Head of caudate nucleus (tissue), 42 donors: ENCODE data around the gene GASK1A.

Experiments
- DNase-seq, 42 donors: peaks; one replicate each; pipeline versions ENCODE4 v3.0.0 to v3.0.0-alpha.2; 2020 to 2021; ENCODE audit warnings: mixed read lengths in 7 of 42
- intact Hi-C: fragments of 100-400 bp; cut with DNase I; formaldehyde crosslinking; loops from one replicate; pipeline ENCODE4 v1.15.0; 2022

Gene GASK1A

DNA sequence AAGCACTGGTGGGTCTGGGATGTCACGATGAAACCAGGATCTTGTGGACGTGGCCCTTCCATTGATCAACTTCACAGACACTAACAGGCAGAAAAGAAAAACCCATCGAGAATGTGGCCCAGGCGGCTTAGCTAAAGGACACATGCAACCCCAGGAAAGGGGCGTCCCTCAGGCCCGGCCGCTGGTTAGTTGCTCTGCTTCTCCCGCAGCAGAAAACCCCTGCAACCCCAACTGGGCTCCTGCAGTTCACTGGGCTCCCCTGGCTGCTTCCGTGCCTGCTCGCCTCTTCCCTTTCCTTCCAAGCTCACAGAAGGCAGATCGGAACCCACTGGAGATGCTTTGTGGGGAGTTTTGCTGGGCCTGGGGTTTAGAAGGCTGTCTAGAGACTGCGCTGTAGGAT lies 1.1 kb downstream of the GASK1A start:
- intact Hi-C loops, result no loop called here
- DNase-seq, result peak in 1 of 42 donors; percentile 39

DNA sequence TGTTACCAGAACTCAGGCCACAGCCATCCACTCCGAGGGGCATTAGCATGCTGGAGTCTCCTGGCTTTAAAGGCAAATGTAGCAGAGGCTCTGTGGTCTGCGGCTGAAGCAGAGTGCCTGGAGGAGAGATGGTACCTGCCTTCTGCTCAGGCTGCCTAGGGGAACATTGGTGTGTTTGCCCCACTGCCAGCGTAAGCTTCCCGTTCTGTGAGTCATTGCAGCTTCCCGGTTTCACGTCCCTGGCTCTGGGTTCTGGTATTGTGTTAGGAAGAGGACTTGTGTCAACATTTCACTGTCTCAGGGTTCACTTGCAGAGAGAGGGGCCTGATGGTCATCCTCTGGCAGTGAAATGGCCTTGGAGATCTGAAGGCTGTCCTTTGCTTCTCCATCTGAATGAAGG lies 1.8 kb downstream of the GASK1A start:
- intact Hi-C loops, result no loop called here
- DNase-seq, result peak in 8 of 42 donors; percentile 14 to 69 (median 33)

DNA sequence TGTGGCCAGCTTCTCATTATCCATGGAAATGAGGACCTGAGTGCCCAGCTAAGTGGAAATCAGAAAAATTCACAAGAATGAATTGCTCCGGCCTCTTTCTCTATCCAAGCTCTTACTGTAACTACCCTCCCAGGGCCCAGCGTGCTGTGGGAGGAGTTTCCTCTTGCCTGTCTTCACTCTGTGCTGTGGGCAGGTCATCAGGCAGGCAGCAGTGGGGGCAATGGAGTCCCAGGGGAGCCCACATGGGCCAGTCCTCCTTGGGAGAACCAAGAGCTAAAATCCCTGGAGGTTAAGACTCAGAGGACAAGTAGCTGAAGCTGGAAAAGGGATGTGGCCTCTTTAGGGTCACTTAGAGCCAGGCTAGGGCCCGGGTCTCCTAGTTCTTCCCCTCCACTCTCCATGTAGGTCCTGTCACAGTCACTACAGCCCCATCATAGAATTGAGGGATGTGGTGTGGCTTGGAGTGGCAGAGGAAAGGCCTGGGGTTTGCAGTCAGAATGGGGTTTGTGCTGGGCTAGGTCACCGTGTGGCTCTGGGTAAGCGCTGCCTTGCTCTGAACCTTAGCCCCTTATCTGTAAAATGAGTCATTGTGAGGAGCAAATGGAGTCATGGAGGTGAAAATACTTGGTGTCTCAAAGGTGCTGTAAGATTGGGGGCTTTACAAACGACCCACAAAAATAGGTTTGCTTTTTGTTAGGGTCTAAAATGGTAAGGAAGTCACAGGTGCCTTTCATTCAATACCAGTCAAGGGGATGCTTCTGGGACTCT lies 3.7 kb downstream of the GASK1A start:
- intact Hi-C loops, result no loop called here
- peak in 3 of 42 donors; percentile 6 to 41 (median 36) for DNase-seq

DNA sequence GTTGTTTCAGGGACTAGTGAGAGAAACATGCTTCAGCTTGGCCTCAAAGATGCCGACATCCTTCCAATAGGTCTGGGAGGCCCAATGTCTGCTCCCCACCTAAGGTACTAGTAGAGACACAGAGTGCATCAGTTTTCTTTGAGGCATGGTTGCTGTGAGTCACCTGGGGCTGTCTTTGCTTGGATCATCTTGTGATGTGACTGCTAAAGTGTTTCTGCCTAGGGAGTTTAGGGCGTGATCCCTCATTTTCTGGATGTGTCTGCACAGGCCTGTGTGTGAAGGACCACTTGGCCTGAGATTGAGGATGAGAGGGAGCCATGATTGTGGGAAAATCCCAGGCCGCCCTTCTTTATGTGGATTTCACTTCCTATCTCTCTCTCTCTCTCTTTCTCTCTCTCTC lies 4.8 kb downstream of the GASK1A start:
- intact Hi-C loops, result no loop called here
- no peak for DNase-seq

DNA sequence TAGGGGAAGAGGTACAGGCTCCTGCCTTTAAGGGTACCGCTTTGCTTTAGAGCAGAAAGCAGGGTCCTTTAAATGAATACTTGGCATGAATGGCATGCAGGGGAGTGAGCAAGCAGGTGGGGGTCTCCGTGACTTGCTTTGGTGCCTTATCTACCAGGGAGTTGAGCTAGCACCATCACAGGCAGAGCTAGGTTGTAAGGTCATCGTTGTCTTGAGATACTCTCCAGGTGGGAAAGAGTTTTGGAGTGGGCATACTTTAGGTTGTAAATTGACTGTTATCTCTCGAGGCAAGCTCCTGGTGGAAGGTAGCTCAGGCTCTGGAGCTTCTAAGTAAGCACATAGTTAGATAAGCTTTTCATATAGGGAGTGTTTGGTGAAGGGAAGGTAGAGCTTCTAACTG lies 5.6 kb downstream of the GASK1A start:
- intact Hi-C loops, result no loop called here
- DNase-seq, result no peak

DNA sequence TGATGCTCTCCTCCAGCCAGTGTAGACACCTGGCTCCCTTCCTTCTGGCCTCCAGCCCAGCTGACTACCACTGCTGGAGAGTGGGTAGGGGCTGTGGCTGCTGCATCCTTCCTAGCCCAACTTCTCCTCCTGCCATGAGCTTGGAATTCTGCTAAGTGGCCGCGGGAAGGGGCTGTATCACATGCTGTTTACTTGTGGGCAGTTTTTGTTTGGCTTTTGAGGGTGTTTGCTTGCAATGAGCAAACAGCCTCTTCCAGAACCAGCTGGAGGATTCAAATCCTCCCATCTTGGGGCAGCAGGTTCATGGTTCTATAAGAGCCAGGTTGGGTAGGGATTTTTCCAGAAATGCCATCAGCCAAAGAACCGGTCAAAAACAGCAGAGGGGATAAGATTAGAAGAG lies 9.0 kb downstream of the GASK1A start:
- peak in 1 of 42 donors; percentile 0 for DNase-seq
- intact Hi-C loops, result no loop called here

DNA sequence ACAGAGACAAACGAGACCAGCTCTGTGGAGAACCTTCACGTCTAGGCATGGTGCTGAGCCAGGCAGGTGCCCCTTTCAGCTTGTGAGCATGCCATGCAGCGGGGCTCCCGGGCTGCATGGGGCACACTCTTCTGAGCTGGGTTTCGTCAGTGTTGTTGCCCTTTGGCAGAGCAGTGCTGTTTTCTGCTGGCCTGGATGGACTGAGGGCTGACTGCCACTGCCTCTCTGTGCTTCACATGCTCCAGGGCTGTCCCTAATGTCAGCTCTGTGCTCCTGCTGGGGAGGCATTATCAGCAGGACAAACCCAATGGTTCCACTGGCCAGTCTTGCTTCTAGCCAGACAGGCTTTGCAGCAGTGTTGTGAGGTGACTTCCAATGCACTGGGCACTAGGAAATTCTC lies 9.5 kb downstream of the GASK1A start:
- intact Hi-C loops, result no loop called here
- peak in 6 of 42 donors; percentile 19 to 51 (median 32) for DNase-seq

DNA sequence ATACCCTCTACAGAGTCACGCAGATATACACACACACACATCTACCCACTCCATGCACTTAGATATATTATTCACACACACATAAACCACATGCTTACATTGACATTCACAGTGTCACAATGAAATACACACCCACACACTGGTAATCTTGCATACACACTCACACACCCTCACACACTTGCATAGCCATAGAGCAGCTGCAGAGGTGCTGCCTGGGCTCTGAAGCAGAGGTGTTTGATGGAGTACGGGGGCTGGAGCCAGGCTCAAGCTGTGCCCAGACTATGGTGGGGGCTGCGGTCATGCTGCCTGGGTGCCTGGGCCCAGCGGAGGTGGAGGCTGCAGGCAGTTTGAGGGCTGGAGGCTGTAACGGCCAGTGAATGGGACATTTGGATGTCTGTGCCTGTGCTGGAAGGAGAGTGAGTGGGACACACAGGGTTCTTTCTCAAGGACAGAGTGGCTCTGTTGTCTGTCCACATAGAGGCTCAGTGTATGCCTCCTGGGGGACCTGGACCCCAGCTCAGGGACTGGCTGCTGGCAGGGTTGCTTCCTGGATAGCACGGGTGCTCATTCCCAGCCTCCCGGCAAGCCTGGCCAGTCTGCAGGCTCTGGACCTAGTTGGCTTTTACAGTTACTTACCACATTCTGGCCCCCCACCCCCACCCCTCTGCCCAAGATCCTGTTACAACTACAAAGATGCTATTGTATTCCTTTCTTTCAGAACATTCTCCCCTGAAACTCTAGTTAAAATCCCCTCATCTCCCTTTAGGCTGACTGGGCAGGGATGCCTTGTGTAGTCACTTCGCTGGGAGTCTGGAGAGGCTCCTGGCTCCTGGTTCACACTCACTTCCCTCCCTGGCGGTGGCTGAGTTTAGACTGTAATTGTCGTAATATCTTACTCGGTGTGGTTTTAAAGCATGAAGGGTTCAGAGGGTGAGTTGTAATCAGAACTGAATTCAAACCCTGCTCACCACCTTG lies 12.5 kb downstream of the GASK1A start:
- intact Hi-C loops, result no loop called here
- peak; percentile 23 to 82 (median 54) for DNase-seq

DNA sequence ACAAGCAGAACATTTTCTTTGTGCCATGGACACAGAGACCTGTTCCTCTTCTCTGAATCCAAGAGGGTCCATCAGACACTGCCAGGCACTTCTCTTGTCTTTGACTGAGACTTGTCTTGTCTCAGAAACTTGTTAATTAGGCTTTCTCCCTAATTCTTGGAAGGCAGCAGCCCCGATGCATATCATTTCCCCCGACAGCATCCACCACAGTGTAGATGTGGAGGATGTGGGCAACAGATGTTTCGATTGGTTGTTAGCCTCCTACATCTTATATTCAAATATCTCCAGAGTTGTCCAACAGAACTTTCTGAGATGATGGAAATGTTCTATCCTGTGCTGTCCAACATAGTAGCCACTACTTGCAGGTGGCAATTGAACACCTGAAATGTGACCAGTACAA lies 15.5 kb downstream of the GASK1A start:
- DNase-seq, result no peak
- intact Hi-C loops, result no loop called here

DNA sequence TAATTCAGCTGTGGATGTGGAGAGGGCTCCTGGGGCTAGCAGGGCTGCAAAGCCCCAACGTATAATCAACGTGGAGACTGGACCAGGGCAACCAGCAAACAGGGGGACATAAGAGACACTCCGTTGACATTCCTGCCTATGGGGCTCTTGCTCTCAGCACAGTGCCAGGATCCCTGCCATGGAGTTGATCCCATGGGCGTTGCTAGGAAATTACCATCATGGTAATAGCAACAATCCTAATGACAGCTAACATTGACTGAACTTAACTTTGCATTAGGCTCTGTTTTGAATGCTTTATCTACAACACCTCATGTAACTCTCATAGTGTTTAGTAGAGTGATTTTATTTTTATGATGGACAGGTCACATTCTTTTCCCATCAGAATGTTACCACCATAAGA lies 16.9 kb downstream of the GASK1A start:
- DNase-seq, result no peak
- intact Hi-C loops, result no loop called here

DNA sequence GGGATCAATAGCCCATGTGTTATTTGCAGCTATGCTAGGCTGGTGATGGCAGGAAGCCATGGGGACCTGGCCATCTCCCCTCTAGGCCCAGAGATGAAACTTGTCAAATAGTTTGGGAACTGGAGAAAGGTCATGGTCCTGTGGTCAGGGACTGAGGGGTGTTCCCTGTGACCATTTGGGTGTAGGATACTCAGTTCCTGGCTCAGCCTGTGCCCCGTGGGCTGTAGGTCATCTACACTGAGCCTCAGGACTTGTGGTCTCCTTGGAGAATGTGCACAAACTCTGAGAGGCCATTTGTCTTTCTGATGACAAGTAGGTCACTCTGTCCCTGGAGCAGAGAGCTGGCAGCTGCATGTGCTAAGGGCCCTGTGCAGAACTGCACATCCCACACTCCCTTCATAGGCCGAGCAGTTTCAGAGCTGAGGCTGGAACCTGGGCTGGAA lies 17.5 kb downstream of the GASK1A start:
- intact Hi-C loops, result no loop called here
- DNase-seq, result peak in 30 of 42 donors; percentile 13 to 73 (median 38)

DNA sequence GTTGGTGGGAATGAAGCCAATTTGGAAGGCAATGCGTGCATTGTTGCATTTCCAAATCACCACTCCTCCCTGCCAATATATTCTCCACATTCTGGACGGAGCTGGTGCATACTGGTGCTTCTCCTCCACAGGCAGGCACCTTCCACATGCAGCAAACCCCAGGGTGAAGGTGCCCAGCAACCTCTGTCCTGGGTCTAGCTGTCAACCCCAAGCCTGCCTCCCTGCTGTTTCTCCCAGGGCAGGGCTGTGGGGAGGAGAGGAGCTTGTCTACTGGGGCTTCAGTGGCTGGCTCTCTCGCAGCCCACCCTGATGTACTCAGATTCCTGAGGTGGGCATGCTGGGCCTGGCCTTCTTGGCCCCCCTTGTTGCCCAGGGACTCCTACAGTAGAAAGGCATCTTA lies 20.1 kb downstream of the GASK1A start:
- DNase-seq, result no peak
- intact Hi-C loops, result no loop called here

DNA sequence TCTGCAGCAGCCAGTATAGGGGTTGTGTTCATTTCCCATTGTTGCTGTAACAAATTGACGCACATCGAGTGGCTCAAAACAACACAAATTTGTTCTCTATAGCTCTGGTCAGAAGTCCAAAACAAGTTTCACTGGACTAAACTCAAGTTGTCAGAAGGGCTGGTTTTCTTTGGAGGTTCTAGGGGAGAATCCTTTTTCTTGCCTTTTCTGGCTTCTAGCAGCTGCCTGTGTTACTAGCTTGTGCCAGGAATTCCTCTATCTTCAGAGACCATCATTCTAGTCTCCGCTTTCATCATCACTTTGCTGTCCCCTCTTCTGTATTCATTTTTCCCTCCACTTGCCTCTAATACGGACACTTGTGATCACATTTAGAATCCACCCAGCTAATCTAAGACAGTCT lies 20.5 kb downstream of the GASK1A start:
- intact Hi-C loops, result no loop called here
- no peak for DNase-seq

DNA sequence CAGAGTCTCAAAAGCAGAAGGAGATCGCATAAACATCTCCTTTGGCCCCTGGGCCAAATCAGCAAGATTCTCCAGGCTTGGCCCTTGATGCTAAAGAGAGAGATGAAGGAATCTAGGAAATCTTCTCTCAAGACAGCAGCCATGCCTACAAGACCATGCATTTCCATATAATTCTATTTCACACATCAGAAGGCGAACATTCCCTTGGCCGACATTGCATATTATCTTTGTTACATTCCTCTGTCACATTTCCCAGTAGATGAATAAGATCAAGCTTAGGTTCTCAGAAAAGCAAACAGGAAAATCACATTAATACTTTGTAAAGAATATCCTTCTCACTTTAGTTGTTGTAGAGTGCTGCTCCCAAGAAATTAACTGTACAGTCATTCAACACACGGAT lies 21.3 kb downstream of the GASK1A start:
- intact Hi-C loops, result no loop called here
- no peak for DNase-seq

DNA sequence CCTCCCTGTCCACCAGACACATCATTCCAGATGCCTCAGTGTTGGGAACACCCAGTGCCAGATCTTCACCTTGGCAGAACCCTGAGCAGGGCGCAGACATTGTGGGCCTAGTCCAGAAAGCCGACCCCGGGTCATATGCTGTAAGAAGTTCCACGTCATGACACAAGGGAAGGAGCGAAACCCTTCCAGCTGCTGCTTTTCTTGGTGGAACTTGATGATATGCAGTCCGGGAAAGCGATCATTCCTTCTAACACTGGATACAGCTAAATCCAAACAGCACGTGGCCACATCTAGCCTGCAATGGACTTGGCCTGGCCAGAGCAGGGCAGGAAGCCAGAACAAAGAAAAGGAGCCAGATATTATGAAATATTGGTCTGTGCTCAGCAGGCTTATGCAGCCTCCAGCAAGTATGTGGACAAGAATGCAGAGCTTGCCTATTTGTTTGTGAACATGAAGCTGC lies 22.0 kb downstream of the GASK1A start:
- DNase-seq, result peak in 28 of 42 donors; percentile 11 to 79 (median 40)
- intact Hi-C loops, result no loop called here

DNA sequence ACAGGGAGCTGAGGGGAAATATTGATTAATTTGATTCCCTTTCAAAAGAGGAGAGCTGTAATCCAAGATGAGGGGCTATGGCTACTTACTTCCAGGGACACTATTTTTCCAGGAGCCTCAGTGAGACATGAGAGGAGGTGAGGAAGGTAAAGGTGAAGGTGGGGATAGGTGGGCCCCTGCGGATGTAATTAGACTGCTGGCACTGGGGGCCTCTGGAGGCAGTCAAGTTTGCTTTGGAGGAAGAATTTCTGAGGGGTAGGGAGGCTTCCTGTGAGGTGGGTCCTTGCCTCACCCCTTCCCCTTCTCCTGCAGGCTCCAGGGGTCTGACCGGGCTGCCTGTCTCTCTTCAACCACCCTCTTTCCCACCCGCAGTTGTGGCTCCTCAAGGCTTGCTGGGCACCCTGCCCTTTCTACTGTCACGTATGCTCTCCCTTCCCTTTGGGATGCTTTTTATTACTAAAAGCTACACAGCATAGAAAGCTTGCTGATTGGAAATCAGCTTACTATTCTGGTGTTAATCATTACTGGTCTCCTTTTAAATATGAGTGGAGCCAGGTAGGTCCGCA lies 22.5 kb downstream of the GASK1A start:
- no peak for DNase-seq
- intact Hi-C loops, result no loop called here

DNA sequence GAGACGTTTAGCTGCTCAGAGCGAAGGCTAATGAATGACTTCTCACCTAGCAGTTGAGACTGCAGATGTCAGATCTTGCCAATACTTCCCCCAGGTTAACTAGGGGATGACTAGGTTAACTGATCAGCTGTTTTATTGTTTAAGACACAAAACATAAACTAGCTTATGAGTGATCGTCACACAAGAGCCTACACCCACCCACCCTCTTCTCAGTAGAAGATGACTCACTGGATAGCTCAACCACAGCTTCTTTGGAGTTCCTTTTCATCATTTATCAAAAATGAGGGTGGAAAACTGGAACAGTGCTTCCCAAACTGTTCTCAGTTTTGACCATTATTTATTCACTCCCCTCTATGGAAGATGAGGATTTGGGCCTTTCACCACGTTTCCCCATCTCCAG lies 25.2 kb downstream of the GASK1A start:
- intact Hi-C loops, result no loop called here
- no peak for DNase-seq

DNA sequence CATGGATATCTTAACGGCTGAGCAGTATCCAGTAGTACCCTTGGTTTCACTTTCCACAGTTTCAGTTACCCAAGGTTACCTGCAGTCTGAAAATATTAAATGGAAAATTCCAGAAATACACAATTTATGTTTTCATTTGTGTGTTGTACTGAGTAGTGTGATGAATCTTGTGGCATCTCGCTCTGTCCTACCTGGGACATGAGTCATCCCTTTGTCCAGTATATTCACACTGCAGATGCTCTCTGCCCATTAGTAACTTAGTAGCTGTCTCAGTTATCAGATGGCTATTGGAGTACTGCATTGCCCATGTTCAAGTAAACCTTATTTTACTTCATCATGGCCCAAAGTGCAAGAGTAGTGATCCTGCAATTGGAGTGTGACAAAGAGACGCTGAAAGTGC lies 26.1 kb downstream of the GASK1A start:
- intact Hi-C loops, result no loop called here
- DNase-seq, result no peak

DNA sequence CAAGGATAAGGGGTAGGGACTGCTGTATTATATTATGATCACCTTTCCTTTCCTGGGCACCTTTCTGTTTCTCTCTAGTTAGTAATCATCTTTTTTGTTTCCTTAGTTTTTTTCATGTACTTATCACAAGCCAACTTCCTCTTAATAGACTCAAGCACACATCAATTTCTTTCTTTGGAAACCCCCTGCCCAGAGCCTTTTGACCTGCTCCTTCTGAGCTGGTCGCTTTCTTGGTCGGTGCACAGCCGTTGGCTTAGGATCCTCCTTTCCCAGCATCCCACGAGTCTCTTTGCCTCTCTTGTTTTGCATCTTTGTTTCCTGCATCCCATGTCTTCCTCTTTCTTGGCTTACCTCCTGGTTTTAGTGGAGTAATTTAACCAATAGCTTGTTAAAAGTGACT lies 26.9 kb downstream of the GASK1A start:
- no peak for DNase-seq
- intact Hi-C loops, result no loop called here

DNA sequence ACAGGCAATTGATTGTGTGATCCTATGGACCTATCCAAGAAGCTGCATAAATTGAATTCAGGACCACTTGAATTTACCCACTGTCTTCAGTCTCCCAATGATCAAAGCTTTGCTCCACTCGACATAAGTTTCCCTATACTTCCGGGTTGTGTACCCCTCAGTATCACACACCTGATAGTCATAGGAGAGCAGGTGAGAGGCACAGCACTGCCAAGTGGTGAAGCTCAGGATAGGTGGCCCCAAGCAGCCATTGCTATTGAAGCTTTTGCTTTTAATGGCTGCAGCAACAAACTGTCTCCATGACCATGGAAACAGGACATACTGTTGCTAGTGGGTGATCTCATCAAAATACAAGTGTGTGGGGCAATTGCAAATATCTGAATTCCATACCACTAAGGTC lies 27.7 kb downstream of the GASK1A start:
- intact Hi-C loops, result no loop called here

More for the DNA sequence above, 27.7 kb downstream of the GASK1A start:
- no peak for DNase-seq
